HPDE6-E6E7 (cell line): ENCODE measurements around the gene TMEM132A.
"Not testable (repeated sequence)": the region's sequence is repeated elsewhere in the genome, so short reads cannot be mapped to it uniquely, and the experiment has no call there.

ENCODE experiments used
- DNase-seq: peaks from one replicate; pipeline ENCODE4 v3.0.0; 2011; ENCODE audit warnings: missing footprints; ENCODE audit errors: extremely low spot score

TMEM132A gene

GRCh38 chr11:60957188-60957587 is 32.9 kb downstream of the TMEM132A start:
- peak; percentile 48 for DNase-seq

- DNase-seq: no peak
Measured at GRCh38 chr11:60959431-60959830, 35.2 kb downstream of the TMEM132A start.

- no peak for DNase-seq
Measured at GRCh38 chr11:60960405-60960804, 36.1 kb downstream of the TMEM132A start.

GRCh38 chr11:60964801-60965200 is 40.5 kb downstream of the TMEM132A start:
- no peak for DNase-seq

GRCh38 chr11:60966890-60967289 is 42.6 kb downstream of the TMEM132A start:
- DNase-seq: no peak

GRCh38 chr11:60968223-60968622 is 44.0 kb downstream of the TMEM132A start:
- no peak for DNase-seq

GRCh38 chr11:60970369-60970774 is 46.1 kb downstream of the TMEM132A start:
- DNase-seq: no peak

- DNase-seq: no peak
Measured at GRCh38 chr11:60970890-60971289, 46.6 kb downstream of the TMEM132A start.

- DNase-seq: no peak
Measured at GRCh38 chr11:60971520-60971919, 47.3 kb downstream of the TMEM132A start, which contains the start of gene CD6. Gene CD6 (plus strand): TSS chr11:60971680. CDS start chr11:60971866, 186 bp downstream.

- no peak for DNase-seq
Measured at GRCh38 chr11:60972182-60973030, 48.1 kb downstream of the TMEM132A start.

GRCh38 chr11:60973699-60974098 is 49.4 kb downstream of the TMEM132A start:
- no peak for DNase-seq

GRCh38 chr11:60974316-60974715 is 50.1 kb downstream of the TMEM132A start:
- not testable (repeated sequence) for DNase-seq

GRCh38 chr11:60974726-60975125 is 50.5 kb downstream of the TMEM132A start:
- DNase-seq: no peak

GRCh38 chr11:60977224-60977623 is 53.0 kb downstream of the TMEM132A start:
- DNase-seq: no peak

GRCh38 chr11:60977836-60978235 is 53.6 kb downstream of the TMEM132A start:
- no peak for DNase-seq

- DNase-seq: no peak
Measured at GRCh38 chr11:60978546-60979380, 54.5 kb downstream of the TMEM132A start.

GRCh38 chr11:60981515-60981914 is 57.3 kb downstream of the TMEM132A start:
- DNase-seq: no peak

GRCh38 chr11:60982184-60982583 is 57.9 kb downstream of the TMEM132A start:
- DNase-seq: no peak

GRCh38 chr11:60984149-60984548 is 59.9 kb downstream of the TMEM132A start:
- no peak for DNase-seq

GRCh38 chr11:60984636-60985035 is 60.4 kb downstream of the TMEM132A start:
- DNase-seq: no peak

GRCh38 chr11:60985501-60985900 is 61.2 kb downstream of the TMEM132A start:
- no peak for DNase-seq
